Measurements from ENCODE around the gene USP51. TPM values are rescaled to one million over a fixed set of nuclear protein-coding genes. Genes with fewer than 3 reads are reported as not detected.
"Not testable (repeated sequence)": the region's sequence is repeated elsewhere in the genome, so short reads cannot be mapped to it uniquely, and the experiment has no call there.

The USP51 gene
- total RNA-seq, 1 donor from 2014 or later: 2.7 TPM

GRCh38 chrX:55452833-55453124 lies 36.9 kb downstream of the USP51 start:
- no peaks in the 10 kb centered on the region for H3K36me3 Mint-ChIP-seq (ENCODE audit: unreplicated experiment)
- peaks cover 2% of the 10 kb centered on the region for H3K4me1 Mint-ChIP-seq (ENCODE audit: low read depth, unreplicated experiment)
- H3K4me3 Mint-ChIP-seq (ENCODE audit: unreplicated experiment): peak overlapping the region; percentile 89
- peaks cover 3% of the 10 kb centered on the region for H3K27me3 Mint-ChIP-seq (ENCODE audit: unreplicated experiment)
- H3K27ac Mint-ChIP-seq (ENCODE audit: unreplicated experiment): peak overlapping the region; percentile 93
- no peak for TF ChIP-seq CTCF (IDR thresholded peaks at IDR 0.05; ENCODE audit: partially characterized antibody, unreplicated experiment)
- H3K9me3 Mint-ChIP-seq (ENCODE audit: unreplicated experiment): no peaks in the 10 kb centered on the region
- no peak for DNase-seq

DNA sequence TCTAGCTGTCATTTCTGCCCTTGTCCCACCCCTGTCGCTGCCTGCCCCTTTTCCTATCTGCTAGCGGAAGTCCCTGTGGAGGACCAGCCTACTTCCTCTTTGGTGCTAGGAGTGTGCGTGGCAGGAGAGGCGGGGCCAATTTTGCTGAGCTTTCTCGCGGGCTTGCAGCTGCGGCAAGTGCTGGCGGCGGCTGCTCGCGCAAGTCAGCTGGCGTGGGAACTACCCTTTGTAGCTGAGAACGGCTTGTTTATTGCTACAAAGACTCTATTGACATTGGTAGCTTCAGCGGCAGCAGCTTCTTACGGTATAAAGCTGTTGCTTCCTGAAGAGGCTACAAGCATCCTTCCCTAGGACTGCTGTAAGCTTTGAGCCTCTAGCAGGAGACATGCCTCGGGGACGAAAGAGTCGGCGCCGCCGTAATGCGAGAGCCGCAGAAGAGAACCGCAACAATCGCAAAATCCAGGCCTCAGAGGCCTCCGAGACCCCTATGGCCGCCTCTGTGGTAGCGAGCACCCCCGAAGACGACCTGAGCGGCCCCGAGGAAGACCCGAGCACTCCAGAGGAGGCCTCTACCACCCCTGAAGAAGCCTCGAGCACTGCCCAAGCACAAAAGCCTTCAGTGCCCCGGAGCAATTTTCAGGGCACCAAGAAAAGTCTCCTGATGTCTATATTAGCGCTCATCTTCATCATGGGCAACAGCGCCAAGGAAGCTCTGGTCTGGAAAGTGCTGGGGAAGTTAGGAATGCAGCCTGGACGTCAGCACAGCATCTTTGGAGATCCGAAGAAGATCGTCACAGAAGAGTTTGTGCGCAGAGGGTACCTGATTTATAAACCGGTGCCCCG lies 37.4 kb downstream of the USP51 start, which contains the start of gene MAGEH1:
Gene MAGEH1, plus strand, starts transcription at position 138 of the 843 bp plus-strand sequence. Its CDS starts 248 bp downstream, at position 386.
- Mint-ChIP-seq H3K4me3 (ENCODE audit: unreplicated experiment) (peak within 1 kb of the TSS; percentile 89), H3K9me3 (ENCODE audit: unreplicated experiment) (no peaks in the 10 kb centered on the region), H3K27me3 (ENCODE audit: unreplicated experiment) (peaks cover 3% of the 10 kb centered on the region), H3K4me1 (ENCODE audit: low read depth, unreplicated experiment) (peaks cover 2% of the 10 kb centered on the region), H3K36me3 (ENCODE audit: unreplicated experiment) (no peaks in the 10 kb centered on the region), H3K27ac (ENCODE audit: unreplicated experiment) (peak within 1 kb of the TSS; percentile 93)
- DNase-seq: peak; percentile 78
- TF ChIP-seq CTCF (IDR thresholded peaks at IDR 0.05; ENCODE audit: partially characterized antibody, unreplicated experiment): no peak

GRCh38 chrX:55451626-55451989 lies 38.0 kb downstream of the USP51 start:
- Mint-ChIP-seq H3K27me3 (ENCODE audit: unreplicated experiment) (peaks cover 3% of the 10 kb centered on the region), H3K4me3 (ENCODE audit: unreplicated experiment) (peak overlapping the region; percentile 89), H3K36me3 (ENCODE audit: unreplicated experiment) (no peaks in the 10 kb centered on the region), H3K4me1 (ENCODE audit: low read depth, unreplicated experiment) (peaks cover 2% of the 10 kb centered on the region), H3K27ac (ENCODE audit: unreplicated experiment) (peak overlapping the region; percentile 93), H3K9me3 (ENCODE audit: unreplicated experiment) (no peaks in the 10 kb centered on the region)
- DNase-seq: no peak
- TF ChIP-seq CTCF (IDR thresholded peaks at IDR 0.05; ENCODE audit: partially characterized antibody, unreplicated experiment): no peak

DNA sequence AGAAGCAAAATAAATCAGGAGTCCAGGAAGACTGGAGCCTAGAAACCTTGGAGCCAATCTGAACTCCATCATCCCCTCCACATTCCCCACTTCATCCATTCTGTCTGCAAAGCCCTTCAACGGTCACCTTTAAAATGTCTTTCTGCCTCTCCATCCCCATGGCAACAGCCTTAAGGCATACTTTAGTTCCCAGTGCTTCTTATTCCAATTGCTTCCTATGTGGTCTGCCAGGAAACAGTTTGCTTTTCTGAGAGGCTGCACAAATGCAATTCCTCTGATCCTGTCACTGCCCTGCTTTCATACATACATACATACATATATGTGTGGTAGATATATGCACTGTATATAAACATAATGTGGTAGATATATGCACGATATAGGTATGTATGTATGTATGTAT lies 38.5 kb downstream of the USP51 start:
- Mint-ChIP-seq H3K36me3 (ENCODE audit: unreplicated experiment) (no peaks in the 10 kb centered on the region), H3K4me3 (ENCODE audit: unreplicated experiment) (peak overlapping the region; percentile 89), H3K9me3 (ENCODE audit: unreplicated experiment) (no peaks in the 10 kb centered on the region), H3K4me1 (ENCODE audit: low read depth, unreplicated experiment) (peaks cover 2% of the 10 kb centered on the region), H3K27ac (ENCODE audit: unreplicated experiment) (no peak overlapping the region), H3K27me3 (ENCODE audit: unreplicated experiment) (peaks cover 3% of the 10 kb centered on the region)
- TF ChIP-seq CTCF (IDR thresholded peaks at IDR 0.05; ENCODE audit: partially characterized antibody, unreplicated experiment): no peak
- no peak for DNase-seq

DNA sequence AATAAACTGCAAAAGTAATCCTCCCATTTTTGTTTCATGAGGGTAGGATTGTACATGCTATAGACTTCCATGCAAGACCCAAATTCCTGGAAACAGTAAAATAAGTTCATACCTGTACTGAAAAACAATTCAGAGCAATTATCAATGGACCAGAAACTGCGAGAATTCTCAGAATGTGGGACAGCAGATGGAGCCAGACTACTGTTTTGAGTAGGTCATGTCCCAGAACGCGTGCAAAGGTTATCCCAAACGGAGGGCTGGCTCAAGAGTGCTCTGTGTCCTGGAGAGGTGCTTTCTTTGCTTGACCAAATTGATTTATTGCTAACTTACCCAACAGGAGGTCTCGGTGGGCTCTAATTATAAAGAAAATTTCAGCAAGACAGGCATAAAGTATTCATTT lies 39.4 kb downstream of the USP51 start:
- Mint-ChIP-seq H3K27me3 (ENCODE audit: unreplicated experiment) (peaks cover 3% of the 10 kb centered on the region), H3K4me1 (ENCODE audit: low read depth, unreplicated experiment) (peaks cover 2% of the 10 kb centered on the region), H3K36me3 (ENCODE audit: unreplicated experiment) (no peaks in the 10 kb centered on the region), H3K27ac (ENCODE audit: unreplicated experiment) (no peak overlapping the region), H3K9me3 (ENCODE audit: unreplicated experiment) (no peaks in the 10 kb centered on the region), H3K4me3 (ENCODE audit: unreplicated experiment) (no peak overlapping the region)
- DNase-seq: no peak
- TF ChIP-seq CTCF (IDR thresholded peaks at IDR 0.05; ENCODE audit: partially characterized antibody, unreplicated experiment): no peak

GRCh38 chrX:55443468-55443867 lies 46.2 kb downstream of the USP51 start:
- H3K4me1 Mint-ChIP-seq (ENCODE audit: low read depth, unreplicated experiment); H3K36me3 Mint-ChIP-seq (ENCODE audit: unreplicated experiment); DNase-seq; H3K9me3 Mint-ChIP-seq (ENCODE audit: unreplicated experiment); H3K4me3 Mint-ChIP-seq (ENCODE audit: unreplicated experiment); H3K27ac Mint-ChIP-seq (ENCODE audit: unreplicated experiment); H3K27me3 Mint-ChIP-seq (ENCODE audit: unreplicated experiment): not testable (repeated sequence)
